ENCODE results near the gene SIPA1L3.

DNA sequence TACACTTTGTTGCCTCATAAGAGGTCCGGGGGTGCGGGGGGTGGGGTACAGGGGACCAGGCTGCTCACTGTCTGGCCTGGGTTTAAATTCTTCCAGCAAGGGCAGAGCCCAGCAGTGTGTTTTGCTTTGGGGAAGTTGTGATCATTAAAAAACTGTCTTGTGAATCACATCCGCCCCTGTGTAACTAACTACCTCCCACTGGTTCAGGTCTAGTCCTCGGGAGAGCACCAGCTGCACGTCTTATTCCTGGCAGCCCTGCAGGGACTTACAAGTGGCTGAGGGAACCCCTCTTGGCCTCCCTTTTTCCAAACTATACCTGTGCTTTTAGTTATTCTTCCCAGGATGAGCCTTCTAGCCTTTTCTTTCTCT is 127.5 kb downstream of the SIPA1L3 start:
- TF ChIP-seq EZH2 (IDR thresholded peaks at IDR 0.05; ENCODE audit: borderline replicate concordance) = no peak
- TF ChIP-seq, protein P1, sequence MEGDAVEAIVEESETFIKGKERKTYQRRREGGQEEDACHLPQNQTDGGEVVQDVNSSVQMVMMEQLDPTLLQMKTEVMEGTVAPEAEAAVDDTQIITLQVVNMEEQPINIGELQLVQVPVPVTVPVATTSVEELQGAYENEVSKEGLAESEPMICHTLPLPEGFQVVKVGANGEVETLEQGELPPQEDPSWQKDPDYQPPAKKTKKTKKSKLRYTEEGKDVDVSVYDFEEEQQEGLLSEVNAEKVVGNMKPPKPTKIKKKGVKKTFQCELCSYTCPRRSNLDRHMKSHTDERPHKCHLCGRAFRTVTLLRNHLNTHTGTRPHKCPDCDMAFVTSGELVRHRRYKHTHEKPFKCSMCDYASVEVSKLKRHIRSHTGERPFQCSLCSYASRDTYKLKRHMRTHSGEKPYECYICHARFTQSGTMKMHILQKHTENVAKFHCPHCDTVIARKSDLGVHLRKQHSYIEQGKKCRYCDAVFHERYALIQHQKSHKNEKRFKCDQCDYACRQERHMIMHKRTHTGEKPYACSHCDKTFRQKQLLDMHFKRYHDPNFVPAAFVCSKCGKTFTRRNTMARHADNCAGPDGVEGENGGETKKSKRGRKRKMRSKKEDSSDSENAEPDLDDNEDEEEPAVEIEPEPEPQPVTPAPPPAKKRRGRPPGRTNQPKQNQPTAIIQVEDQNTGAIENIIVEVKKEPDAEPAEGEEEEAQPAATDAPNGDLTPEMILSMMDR (IDR thresholded peaks at IDR 0.05; ENCODE audit: poor library complexity) = no peak
- no peak for TF ChIP-seq EZH2phosphoT487 (IDR thresholded peaks at IDR 0.05; ENCODE audit: low read depth, severe bottlenecking, unreplicated experiment)
